ENCODE results near the gene OR52N5.

OR52N5 gene

GRCh38 chr11:5783255-5783654, at the start of gene OR52N5:
Gene OR52N5 (minus strand): TSS chr11:5783355. CDS start chr11:5778634, 4,721 bp downstream.
- no peak for DNase-seq

GRCh38 chr11:5831196-5831829, 48.2 kb upstream of the OR52N5 start:
- no peak for DNase-seq

- no peak for DNase-seq
Measured at GRCh38 chr11:5818245-5818886, 35.2 kb upstream of the OR52N5 start.

GRCh38 chr11:5815534-5815933, 32.4 kb upstream of the OR52N5 start:
- no peak for DNase-seq

- DNase-seq = no peak
Measured at GRCh38 chr11:5809905-5810795, 27.0 kb upstream of the OR52N5 start.

- no peak for DNase-seq
Measured at GRCh38 chr11:5809122-5809519, 26.0 kb upstream of the OR52N5 start.

GRCh38 chr11:5808500-5809121, 25.5 kb upstream of the OR52N5 start, which contains the start of gene OR52N2:
Gene OR52N2 (plus strand): TSS chr11:5808924. CDS start chr11:5820336, 11,412 bp downstream.
- peak; percentile 4 for DNase-seq

- no peak for DNase-seq
Measured at GRCh38 chr11:5807580-5807979, 24.4 kb upstream of the OR52N5 start.

GRCh38 chr11:5803982-5804381, 20.8 kb upstream of the OR52N5 start:
- DNase-seq = no peak

- no peak for DNase-seq
Measured at GRCh38 chr11:5796541-5796940, 13.4 kb upstream of the OR52N5 start.

GRCh38 chr11:5791165-5791564, 8.0 kb upstream of the OR52N5 start, which contains the start of gene OR52N1:
Gene OR52N1 (minus strand): TSS chr11:5791265. CDS start chr11:5788816, 2,449 bp downstream.
- DNase-seq = no peak

GRCh38 chr11:5767056-5767455, 16.1 kb downstream of the OR52N5 start:
- DNase-seq = no peak

- DNase-seq = no peak
Measured at GRCh38 chr11:5753943-5754342, 29.2 kb downstream of the OR52N5 start, which contains the start of gene OR52N4. Gene OR52N4 (plus strand): TSS chr11:5754243. CDS start chr11:5754741, 498 bp downstream.

GRCh38 chr11:5749836-5750235, 33.3 kb downstream of the OR52N5 start:
- no peak for DNase-seq

GRCh38 chr11:5746614-5747013, 36.5 kb downstream of the OR52N5 start:
- no peak for DNase-seq

GRCh38 chr11:5738431-5738830, 44.7 kb downstream of the OR52N5 start:
- no peak for DNase-seq

GRCh38 chr11:5737670-5738392, 45.3 kb downstream of the OR52N5 start:
- DNase-seq = no peak

- no peak for DNase-seq
Measured at GRCh38 chr11:5737091-5737490, 46.1 kb downstream of the OR52N5 start.

GRCh38 chr11:5736396-5736795, 46.8 kb downstream of the OR52N5 start, which contains the start of gene OR56B1:
Gene OR56B1 (plus strand): TSS chr11:5736448. CDS start chr11:5736517, 69 bp downstream.
- DNase-seq = no peak

GRCh38 chr11:5727691-5728090, 55.5 kb downstream of the OR52N5 start:
- DNase-seq = no peak

GRCh38 chr11:5726351-5726750, 56.8 kb downstream of the OR52N5 start:
- DNase-seq = no peak

All from amniotic stem cell (primary cell).